GM12874 (cell line): ENCODE data around the gene RAB5B.

ENCODE experiments used
- TF ChIP-seq, protein P1 (sequence below): IDR thresholded peaks from 2 replicates; pipeline ENCODE4 v1.5.1; 2011; ENCODE audit warnings: low read depth, mild to moderate bottlenecking, control low read depth, low read length, moderate library complexity; ENCODE audit not compliant: insufficient read depth

Gene RAB5B

DNA sequence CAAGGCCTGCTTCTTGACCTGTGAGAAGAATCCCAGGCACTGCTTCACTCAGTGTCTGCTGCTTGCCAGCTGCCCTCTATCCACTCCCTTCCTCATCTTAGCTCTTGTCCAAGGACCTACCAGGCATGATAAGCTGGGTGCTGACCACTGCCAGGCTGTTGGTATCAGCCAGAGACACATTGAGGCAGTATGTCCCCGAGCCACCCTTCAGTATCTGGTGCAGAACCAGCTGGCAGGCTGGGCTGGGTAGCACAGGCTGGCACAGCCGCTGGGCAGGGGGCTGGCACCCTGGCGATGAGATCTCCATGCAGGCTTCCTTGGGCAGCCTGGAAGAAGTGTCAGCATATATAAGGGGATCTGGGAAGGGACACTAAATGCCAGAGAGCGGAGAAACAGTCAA is 18.5 kb upstream of the RAB5B start:
- TF ChIP-seq, protein P1, sequence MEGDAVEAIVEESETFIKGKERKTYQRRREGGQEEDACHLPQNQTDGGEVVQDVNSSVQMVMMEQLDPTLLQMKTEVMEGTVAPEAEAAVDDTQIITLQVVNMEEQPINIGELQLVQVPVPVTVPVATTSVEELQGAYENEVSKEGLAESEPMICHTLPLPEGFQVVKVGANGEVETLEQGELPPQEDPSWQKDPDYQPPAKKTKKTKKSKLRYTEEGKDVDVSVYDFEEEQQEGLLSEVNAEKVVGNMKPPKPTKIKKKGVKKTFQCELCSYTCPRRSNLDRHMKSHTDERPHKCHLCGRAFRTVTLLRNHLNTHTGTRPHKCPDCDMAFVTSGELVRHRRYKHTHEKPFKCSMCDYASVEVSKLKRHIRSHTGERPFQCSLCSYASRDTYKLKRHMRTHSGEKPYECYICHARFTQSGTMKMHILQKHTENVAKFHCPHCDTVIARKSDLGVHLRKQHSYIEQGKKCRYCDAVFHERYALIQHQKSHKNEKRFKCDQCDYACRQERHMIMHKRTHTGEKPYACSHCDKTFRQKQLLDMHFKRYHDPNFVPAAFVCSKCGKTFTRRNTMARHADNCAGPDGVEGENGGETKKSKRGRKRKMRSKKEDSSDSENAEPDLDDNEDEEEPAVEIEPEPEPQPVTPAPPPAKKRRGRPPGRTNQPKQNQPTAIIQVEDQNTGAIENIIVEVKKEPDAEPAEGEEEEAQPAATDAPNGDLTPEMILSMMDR, result no peak

DNA sequence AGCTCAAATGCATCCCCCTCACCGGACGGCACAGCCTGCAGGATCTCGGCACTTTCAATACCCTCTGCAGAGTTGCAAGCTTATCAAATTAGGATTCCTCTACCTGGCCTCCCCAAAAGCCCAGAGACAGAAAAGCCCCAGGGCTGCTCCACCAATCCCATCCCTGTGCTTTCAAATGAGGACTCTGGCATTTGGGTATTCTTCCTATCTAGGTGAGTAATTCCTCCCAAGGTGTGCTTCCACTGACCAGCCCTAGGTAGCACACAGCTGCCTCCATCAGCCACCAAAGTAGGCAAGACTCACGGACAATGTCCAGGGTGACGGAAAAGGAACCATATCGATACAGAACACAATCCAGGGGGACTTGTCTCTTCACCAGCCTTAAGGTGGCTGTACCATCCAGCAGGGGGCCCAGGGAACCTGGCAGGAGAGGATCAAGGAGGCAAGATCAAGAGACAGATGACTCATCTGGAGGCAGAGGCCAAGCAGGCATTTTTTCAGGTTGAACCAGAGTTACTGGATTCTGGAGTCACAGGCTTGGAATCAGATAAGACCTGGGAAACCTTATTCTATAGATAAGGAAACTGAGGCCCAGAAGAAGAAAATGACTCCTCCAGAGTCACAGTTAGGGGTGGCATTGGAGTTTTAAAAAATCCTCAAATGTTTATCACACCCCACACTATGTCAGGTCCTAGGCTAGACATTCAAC is 17.9 kb upstream of the RAB5B start:
- TF ChIP-seq, protein P1, result peak; percentile 35

DNA sequence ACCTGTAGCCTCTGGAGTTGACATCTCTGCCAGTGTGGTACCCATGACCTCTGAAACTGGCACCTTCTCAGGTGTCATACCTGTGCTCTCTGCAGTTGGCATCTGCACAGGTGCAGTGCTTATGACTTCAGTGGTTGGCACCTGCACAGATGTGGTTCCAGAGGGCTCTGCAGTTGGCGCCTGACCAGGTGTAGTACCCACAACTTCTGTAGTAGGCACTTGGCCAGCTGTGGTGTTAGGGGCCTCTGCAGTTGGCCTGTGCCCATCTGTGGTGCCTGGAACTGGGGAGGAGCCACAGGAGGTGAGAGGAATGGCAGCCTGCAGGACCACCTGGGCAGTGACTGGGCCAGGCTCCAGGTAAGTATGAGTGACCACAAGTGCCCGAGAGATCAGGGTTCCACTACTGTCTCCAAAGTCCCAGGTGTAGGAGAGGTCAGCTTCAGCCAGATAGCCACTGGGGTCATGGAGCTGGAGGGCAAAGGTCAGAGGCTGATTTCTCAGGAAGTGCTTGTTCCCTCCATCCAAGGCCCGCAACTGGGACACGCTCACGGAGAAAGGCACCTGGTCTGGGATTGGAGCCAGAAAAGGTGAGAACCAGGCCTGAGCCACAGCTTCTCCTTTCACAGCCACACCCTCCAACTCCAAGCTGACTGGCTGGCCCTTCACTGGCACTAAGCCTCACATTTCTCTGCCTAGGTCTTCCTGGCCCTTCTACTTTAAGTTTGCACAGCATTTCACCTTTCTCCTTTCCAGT is 16.6 kb upstream of the RAB5B start:
- TF ChIP-seq, protein P1, result no peak

DNA sequence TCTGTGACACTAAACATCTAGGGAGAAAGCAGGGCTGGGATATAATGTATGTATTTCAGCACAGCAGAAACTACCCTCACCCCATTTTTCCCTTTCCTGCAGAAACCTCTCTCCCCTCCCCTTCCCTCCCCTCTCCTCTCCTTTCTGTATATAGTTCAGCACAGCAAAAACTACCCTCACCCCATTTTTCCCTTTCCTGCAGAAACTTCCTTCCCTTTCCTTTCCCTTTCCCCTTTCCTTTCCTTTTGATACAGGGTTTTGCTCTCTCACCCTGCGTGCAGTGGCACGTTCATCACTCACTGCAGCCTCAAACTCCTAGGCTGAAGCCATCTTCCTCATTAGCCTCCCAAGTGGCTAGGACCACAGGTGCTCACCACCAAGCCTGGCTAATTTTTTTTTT is 10.1 kb upstream of the RAB5B start:
- TF ChIP-seq, protein P1, result no peak

DNA sequence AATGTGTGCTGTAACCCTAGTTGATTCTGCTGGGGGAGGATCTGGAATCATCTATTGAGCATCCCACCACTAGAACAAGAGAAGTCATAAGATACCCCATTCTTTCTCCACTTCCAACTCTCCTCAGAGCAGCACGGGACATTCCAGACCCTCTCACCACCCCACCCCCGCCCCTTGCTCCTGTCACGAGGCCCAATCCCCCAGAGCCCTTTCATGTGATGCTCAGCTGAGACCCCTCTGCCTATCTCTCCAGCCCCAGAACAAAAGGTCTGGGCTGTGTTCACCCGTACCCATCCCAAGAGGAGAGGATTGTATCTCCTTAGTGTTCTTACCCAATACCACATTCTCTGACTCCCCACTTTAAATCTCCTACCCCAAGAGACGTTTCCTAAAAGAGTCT is 8.6 kb upstream of the RAB5B start:
- TF ChIP-seq, protein P1, result no peak

DNA sequence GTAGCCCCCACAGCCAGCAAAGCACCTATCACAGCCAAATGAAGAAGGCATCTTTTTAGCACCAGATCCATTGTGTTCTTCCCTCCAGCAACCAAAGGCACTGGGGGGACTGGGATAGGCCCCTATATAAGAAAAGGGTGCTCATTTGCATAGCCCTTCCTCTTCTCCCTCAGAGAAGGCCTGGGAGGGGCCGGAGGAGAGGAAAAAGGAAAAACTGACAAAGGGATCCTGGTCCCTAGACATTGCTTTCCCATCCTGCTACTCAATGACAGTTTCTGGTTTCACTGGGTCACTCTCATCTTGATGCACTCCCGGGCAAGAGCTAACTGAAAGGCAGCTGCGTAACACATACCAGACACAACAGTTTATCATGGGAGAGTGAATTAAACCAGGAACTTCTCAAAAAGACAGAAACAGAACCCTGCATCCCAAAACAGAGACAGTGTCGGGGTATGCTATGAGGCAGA is 7.9 kb upstream of the RAB5B start, which contains the start of gene PMEL:
TSS of gene PMEL (minus strand) at position 102 of the 467 bp plus-strand sequence. CDS start at position 71, 31 bp downstream.
- TF ChIP-seq, protein P1, result no peak

DNA sequence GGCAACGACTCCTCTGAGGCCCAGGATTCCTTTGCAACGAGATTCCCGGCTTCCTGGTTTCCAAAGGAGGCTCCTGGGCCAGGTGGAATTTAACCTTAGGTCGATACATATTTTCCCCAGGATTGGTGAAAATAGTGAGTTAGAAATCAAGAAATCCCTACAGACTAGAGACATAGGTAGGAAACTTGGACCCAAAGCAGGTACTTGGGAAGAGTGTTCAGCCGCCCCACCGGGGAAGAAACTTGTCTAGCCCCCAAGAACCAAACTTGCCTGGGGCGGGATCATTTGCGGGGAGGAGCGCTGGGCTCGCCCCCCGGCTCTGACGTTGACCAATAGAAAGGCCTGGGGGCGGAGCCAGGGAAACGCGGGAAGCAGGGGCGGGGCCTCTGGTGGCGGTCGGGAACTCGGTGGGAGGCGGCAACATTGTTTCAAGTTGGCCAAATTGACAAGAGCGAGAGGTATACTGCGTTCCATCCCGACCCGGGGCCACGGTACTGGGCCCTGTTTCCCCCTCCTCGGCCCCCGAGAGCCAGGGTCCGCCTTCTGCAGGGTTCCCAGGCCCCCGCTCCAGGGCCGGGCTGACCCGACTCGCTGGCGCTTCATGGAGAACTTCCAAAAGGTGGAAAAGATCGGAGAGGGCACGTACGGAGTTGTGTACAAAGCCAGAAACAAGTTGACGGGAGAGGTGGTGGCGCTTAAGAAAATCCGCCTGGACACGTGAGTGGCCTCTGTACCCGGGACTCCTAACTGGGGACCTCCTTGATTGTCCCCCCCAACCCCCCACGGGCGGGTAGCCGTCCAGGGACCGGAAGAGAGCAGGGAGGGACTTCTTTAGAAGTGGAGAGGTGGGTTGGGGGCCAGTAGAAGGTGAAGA is 7.2 kb upstream of the RAB5B start, which contains the start of gene CDK2:
TSS of gene CDK2 (plus strand) at position 423 of the 874 bp plus-strand sequence. CDS start at position 602, 179 bp downstream.
- TF ChIP-seq, protein P1, result no peak
